M059J (cell line): ENCODE results near the gene SHB. TPM values are rescaled to one million over a fixed set of nuclear protein-coding genes. Genes with fewer than 3 reads are reported as not detected.
"Not testable (repeated sequence)": the region's sequence is repeated elsewhere in the genome, so short reads cannot be mapped to it uniquely, and the experiment has no call there.

ENCODE experiments used
- DNase-seq: peaks from one replicate; pipeline ENCODE4 v3.0.0-alpha.2; 2012; ENCODE audit warnings: low read depth
- total RNA-seq: library from RNA; depleted of rRNA; stranded (reverse); fragments of >200 nt; shearing (Covaris generic); gene quantifications from 2 replicates; pipeline ENCODE4 v1.2.3, GENCODE V29; 2014

The SHB gene
- total RNA-seq, 1 experiment from 2014 or later = 25.6 TPM

DNA sequence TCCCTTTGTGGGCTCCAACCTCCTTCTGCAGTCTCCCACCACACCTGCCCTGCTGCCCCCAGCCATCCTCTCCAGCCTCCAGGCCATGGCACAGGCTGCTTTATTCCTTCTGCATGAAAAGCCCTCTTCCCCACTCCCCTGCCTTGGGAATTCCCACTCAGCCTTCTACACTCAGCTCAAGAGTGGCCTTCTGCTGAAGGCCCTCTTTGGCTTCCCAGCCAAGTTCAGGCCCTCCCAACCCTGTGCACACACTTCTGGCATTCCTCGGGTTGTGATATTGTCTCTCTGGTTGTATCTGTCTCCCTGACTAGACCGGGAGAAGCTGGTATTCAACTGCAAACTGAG is 5.7 kb downstream of the SHB start:
- DNase-seq = no peak

DNA sequence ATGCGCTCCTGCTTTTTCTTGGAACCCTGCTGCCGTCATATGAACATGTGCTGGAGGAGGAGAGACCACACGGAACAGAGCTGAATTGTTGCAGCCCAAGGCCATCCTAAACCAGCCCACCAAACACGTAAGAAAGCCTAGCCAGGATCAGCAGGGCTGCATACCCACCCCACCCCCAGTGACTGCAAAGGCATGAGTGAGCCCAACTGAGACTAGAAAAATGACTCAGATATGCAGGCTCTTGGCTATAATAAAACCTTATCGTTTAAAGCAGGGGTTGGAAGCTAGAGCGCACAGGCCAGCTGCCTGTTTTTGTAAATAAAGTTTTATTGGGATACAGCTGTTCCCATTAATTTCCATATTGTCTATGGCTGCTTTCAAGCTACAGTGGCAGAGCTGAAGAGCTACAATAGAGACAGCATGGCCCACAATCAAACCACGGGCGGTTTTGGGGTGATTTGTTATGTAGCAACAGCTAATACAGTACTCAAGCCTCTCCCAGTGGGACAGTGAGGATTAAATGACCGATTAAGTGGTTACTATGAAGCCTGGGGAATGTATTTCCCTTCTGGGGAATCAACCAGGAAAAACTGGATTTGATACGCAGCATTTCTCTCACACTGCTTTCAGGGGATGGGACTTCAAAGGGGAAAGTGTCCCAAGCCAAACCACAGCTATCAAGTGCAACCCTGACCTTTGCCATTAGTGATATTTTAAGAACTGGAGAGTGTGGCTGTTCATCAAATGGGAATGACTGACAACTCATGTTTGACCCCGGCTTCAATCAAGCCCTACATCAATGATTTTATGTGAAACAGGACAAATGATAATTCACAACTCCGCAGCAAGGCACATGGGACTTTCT is 6.3 kb downstream of the SHB start:
- DNase-seq = peak; percentile 86

DNA sequence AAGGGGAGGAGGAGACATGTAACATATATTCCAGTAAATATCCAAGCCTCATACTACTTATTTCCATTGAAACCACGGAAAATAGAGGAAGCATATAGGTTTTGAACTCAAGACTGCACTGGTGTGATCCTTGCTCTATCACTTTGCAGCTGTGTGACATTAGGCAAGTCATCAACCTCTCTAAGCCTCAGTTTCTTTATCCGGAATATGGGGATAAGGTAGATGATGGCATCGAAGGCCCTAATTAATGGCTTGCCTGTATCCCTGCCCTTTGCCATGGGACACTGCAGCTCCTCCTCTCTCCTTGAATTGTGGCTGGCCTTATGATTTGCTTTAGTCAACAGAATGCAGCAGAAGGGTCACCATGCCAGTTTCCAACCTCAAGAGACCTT is 6.9 kb downstream of the SHB start:
- DNase-seq = no peak

DNA sequence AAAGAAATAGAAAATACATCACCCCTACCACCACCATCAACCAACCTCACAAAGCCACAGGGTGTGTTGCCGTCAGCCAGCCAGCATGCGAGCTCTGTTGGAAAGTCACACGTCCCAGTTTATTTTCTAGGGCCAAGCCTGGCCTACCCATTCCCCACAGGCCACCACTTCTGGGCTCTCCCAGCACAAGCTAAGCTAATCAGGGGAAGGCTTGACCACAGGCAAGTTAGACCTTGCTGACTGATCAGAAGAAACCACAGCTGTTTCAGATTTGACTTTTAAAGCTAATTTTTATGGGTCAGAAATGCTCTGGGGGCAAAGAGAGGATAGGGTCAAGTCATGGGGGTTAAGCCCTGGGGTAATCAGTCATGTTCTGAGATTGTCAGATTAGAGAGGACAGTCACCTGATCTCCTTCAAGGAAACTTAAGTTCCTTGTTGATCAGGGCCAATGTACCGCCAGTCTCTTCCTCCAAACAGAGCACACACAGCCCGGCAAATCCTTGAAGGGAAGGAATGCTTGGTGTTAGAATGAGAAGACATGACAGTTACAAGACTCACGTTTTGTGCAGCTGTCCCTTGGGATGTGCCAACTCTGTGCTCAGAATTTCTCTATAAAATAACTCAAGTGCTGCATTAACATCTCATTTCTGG is 7.6 kb downstream of the SHB start:
- DNase-seq = peak; percentile 44

DNA sequence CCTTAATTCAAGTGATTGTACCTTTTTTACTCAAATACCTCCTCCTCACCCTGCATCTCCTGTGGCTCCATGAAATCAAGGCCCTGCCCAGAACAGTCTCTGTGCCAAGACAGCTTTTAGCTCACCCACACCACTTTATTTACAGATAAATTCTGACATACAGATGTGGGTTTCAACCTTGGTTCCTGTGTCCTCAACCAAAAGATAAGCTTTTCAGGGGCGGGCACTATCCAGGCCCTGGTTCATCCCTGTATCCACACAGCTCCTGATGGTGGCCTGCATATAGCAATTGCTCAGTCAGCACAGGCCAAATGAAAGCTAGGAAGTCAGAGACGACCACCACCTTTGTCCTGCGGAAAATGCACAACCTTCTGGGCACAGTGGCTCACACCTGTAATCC is 8.3 kb downstream of the SHB start:
- DNase-seq = no peak

DNA sequence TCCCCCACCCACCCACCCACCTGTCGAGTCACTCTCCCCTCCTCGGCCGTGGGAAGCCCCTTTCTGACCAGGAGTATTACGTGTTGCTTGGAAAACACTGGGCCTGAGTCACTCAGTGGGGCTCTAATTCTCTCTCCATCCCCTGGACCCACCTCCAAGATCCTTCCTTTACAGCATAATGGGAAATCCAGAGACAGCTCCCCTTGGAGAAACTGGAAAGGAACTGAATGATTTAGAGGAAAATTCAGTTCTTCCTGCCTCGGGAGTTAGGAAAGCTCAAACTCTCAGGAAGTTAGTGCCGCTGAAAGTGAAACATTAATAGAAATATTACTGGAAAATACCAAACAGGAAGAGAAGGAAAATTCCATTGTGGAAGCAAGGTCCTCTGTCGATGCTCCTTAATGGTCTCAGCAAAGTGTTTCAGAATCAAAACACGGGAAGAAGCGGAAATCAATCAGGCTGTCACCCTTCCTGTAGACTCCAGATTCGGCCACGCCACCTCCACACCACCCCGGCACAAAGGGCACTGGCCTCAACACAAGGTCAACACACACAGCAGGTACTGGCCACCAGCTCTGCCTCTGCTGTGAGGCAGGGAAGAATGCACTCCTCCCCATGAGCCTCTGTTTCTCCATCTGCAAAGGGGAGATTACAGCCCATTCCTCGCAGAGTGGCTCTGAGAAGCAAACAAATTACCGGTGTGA is 9.6 kb downstream of the SHB start:
- no peak for DNase-seq

DNA sequence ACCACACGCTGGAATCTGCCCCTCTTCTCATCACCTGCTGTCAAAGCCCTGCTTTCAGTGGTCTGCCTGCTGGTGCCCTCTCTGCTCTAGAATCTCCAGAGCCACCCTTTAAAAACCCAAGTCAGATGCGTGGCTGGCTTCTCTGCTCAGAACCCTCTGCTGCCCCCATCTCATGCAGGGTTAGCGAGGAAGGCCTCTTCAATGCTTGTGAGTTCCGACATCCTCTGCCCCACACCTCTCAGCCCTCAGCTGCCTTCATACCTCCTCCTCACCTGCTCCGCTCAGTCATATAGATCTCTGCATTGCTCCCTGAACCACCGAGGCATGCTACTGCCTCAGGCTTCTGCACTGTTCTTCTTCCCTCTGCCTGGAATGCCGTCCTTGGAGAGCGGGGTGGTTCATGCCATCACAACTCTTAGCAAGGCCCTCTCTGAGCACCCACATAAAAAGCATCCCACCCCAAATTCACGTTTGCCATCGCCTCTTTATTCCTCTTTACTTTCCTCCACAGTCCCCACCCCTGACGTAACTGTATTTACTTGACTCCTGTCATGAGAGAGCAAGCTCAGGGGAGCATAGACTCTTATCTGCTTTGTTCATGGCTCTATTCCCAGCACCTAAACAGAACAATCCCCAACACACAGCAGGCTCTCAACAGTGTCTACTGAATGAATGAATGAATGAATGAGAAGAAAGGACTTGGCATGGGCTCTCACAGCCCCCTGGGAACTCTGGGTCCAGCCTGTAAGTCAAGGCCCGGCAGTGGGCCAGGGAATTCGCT is 10.4 kb downstream of the SHB start:
- no peak for DNase-seq

DNA sequence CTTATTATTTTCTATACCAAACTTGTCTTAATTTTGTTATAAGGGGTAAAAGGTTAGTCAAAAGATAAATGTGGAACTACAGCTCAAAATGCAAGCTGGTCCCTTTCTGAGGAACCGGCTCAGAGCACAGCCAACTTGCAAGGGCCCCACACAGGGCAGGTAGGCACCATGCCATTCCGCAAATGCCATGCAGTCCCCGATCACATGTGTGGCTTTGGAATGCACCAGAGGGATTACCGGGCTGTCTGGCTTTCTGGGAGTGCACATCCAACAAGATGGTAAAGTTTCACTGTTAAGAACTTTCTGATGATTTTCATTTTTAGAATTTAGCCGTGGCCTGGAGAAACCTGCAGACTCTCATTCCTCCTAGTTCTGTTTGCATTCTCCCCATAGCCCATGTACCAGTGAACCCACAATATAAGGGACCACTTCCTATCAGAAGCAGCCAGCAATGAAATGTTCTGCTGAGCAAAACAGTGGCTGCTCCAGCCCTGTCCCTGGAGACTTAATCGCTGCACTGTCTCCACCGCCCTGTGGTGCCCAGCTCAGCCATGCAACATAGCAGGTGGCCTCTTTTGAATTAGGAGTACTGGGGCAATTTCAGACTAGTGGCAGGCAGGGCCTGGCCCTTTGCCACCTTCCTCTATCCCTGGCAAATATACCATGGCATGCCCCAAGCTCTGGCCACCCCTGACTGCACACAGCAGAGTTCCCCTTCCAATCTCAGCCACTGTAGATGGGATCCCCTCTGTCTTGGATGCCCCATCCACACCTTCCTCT is 11.4 kb downstream of the SHB start:
- DNase-seq = no peak

DNA sequence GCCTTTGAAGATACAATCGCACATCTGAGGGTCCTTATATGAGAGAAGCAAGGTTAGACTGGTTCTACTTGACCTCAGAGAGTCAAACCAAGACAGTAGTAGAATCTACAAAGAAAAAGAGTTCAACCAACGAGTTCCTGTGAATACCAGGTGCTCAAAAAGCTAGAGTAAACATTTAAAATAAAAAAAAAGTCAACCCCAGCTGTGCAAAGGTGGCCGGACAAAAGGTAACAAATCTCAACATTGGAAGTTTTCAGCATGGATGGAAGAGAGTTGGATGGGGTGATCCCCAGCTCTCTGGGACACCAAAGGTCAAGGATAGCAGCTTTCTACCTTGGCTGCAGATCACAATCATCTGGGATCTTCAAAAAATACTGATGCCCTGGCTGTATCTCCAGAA is 14.4 kb downstream of the SHB start:
- no peak for DNase-seq

DNA sequence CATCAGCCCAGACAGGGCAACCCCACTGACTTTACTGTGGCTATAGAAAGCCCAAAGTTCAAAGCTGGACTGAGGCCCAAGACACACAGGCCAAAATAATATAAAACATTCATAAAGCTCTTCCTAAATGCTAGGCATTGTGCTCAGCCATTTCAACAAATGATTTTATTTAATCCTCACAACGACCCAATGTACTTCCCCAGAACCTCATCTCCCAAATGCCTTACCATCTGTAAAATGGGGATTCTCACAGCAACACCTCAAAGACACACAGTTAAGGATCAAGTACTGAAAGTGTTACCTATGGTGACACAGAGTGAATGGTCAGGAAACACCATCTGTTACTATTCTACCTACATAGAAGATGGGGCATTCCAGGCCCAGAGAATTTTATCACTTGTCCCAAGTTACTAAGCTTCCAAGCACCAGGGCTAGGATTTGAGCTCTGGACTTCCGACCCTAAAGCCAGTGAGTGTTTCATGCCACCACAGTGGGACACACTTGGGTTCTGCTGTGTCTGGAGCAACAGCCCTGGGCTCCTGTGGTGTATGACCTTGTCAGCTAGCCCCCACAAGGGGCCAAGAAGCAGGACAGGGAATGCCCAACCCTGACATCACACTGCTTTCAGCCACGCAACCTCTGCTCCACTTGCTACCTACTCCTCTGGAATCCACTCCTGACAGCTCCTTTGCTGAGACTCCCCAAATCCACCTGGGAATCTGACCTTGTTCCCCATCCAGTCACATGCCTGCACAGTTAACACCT is 15.1 kb downstream of the SHB start:
- no peak for DNase-seq

DNA sequence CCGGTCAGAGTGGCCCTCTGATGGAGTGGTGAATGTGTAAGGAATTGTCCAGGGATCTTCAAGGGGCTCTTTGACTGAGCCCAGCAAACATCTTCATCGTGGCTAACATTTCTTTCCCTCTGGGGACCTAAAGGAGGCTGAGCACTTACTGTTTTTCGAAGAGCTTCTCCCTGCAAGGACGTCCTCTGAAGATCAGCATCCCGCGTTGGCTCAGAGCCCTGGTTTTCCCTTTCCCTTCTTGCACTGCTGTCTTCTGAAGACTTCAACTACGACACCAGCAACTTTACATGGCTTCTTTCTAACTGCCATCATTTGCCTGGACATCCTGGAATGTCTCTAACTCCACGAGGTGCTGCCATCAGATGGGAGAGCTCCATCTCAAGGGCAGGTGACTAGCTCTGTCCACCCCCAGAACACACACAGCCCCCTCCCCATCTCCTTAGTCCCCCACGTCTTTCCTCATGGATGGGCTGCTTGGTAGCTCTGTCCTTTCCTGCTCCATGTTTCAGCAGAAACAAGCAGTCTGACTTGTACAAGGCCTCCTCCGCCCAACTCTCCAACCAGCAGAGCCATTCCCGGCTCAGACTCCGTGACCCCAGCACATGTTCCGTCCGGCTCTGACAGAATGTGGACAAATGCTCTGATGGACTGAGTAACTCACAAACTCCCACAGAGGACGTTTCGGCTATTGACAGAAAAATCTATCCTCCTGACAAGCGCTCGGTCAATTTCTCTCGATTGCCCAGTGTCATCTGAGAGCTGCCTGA is 17.1 kb downstream of the SHB start:
- no peak for DNase-seq

DNA sequence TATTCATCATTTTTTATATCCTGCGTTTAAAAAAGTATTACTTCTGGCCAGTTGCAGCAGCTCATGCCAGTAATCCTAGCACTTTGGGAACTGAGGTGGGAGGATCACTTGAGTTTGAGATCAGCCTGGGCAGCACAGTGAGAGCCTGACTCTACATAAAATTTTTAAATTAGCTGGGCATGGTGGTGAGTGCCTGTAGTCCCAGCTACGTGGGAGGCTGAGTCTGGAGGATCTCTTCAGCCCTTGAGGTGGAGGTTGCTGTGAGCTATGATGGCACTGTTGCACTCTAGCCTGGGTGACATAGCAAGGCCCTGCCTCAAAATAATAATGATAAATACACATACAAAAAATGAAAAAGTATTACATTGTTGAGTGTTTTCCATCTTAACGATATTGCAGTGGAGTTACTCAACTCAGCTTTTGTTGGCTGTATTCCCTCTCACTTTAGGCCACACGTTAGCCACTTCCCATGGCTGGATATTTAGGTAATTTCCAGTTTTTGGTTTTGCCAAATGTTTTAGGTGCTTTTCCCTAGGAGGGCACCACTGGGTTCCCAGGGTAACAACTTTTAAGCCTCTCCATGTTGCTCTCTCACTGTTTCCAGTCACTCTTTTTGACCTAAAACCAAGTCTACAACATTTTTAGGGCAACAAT is 20.6 kb downstream of the SHB start:
- DNase-seq = peak; percentile 73

DNA sequence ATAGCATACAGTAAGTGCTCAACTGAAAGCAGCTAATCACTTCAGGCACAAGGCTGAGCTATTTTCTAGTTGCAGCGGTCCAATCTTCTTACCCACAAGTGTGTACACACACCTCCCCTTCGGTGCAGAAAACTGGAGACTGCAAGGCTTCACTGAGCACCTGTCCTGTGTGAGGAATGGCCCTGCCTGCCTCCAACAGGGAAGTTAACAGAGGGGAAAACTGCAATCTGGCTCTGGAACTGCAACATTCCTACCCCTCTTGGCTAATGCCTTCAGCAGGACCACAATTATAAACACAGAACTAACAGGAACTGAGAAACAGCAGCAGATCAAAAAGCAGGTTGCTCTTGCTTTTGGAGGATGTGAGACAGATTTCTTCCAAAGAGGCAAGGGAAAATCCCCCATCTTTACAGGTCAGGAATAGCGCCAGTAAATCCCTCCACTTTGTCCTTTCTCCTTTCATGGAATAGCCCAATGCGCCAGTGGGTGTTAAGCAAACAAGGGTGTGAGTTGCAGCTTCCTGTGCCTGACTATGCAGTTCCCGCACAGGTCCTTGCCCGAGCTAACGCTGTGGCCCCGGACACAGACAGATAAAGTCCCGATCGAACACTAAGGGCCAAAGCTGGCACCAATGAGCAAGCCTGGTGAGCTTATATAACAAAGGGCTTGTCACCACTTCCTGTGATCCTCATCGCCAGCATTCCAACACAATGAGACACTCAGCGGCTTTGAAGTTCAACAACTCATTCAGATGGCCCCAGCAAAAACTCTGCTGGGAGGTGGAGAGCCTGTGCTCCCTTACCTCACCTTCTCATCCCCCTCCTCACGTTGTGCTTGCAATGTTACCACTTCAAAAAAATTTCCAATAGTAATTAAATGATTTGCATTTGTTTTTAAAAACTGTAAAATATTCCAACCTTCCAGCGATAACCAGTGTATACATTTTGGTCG is 21.5 kb downstream of the SHB start:
- DNase-seq = peak; percentile 100

DNA sequence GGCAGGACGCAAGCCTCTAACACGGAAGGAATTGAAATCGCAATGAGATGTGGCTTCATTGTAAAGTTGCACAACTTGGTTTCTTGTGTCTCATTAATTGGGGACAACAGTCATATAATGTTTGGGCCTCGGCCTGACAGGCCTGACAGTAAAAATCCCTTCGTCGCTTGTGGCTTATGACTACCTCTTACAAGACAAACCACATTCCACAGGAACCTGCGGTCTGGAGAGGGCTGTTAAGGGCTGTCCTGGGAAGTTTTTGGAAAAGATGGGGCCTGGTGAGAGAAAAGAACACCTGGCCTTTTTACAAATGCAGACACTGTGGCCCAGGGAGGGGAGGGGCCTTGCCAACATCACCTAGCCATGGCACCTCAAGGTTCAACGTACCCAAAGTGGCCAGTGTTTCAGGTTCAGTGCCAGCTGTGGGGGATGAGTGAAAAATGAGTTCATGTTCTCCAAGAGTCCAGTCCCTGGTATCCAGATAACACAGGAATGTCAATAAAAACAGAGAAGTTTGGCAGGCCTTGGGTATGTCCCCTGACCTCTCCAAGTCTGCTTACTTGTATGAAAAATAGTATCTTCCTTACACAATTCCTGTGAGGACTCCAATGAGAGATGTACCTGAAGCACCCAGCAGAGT is 22.2 kb downstream of the SHB start:
- DNase-seq = peak; percentile 97

DNA sequence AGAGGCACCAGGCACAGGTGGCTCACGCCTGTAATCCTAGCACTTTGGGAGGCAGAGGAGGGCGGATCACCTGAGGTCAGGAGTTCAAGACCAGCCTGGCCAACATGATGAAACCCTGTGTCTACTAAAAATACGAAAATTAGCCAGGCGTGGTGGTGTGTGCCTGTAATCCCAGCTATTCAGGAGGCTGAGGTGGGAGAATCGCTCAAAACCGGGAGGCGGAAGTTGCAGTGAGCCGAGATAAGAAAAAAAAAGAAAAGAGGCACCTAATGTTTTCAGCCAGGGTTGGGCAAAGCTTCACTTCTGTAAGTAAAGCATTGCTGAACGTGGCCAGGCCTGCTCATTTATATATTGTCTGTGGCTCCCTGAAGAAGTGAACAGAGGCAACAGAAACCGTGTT is 23.1 kb downstream of the SHB start:
- DNase-seq = not testable (repeated sequence)

DNA sequence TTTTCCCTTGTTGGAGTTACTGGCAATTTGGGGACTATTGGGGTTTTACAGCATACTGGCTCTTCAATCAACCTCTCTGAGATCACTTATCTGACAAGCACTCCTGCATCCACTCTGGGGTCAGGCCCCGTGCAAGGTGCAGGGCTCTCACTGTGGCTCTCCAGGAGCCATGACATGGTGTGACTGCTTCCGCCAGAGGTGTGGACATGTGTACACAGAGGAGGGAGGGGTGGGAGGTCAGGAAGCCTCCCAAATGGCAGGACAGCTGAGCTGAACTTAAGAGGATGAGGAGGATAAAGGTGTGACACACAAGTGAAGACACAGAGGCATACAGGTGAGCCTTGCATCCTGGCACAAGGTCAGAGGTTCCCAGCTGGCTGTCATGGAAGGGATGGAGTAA is 24.3 kb downstream of the SHB start:
- DNase-seq = no peak

DNA sequence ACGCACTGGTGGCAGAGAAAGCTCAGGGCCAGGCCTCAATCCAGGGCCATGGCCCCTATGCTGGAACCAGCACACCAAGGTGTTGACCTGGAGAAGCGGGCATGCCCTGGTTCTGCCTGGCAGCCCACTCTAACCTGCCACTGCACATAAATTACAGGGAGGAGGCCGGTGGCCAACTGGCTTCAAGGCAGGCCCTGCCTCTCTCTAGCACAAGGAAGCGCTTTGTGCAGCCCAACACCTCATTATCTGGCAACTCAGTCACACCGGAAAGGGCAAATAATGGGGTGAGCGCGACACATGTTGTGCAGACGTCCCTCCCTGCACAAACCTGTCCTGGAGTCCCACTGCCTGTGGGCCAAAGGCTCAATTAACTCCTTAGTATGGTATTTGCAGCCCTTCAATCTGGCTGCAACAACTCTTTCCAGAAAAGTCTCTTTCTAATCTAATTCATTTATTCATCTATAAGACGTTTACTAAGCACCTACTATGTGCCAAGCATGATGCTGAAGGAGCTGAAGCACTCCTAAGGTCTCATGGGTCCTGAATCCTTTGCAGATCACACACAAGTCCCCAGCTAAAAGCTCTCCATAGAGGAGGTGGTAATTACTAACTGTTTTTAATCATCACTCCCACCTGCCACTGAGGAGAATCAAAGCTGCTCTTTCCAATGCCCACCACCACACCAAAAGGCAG is 24.9 kb downstream of the SHB start:
- DNase-seq = no peak
